RCC 7860 (cell line): ENCODE results near the gene IGLL5.
"Not testable (repeated sequence)": the region's sequence is repeated elsewhere in the genome, so short reads cannot be mapped to it uniquely, and the experiment has no call there.

ENCODE experiments used
- DNase-seq: peaks from one replicate; pipeline ENCODE4 v3.0.0-alpha.2; 2015; ENCODE audit warnings: low spot score
- FAIRE-seq: peaks from 2 replicates; lab custom pipeline; 2012; peaks lifted over from hg19 to GRCh38; lab: Jason Lieb, UNC

IGLL5 gene

GRCh38 chr22:22897947-22898346, 10.3 kb downstream of the IGLL5 start:
- DNase-seq (no peak), FAIRE-seq (no peak)

- not testable (repeated sequence) for DNase-seq, FAIRE-seq
Measured at GRCh38 chr22:22898411-22898950, 10.9 kb downstream of the IGLL5 start.

- FAIRE-seq, DNase-seq: not testable (repeated sequence)
Measured at GRCh38 chr22:22899342-22900080, 11.9 kb downstream of the IGLL5 start.

- not testable (repeated sequence) for FAIRE-seq, DNase-seq
Measured at GRCh38 chr22:22900527-22901205, 13.1 kb downstream of the IGLL5 start.

GRCh38 chr22:22901578-22902218, 14.1 kb downstream of the IGLL5 start:
- DNase-seq (no peak), FAIRE-seq (no peak)

- no peak for DNase-seq
- FAIRE-seq: no peak
Measured at GRCh38 chr22:22902247-22903001, 14.8 kb downstream of the IGLL5 start.

GRCh38 chr22:22903355-22903777, 15.8 kb downstream of the IGLL5 start:
- FAIRE-seq: no peak
- no peak for DNase-seq

GRCh38 chr22:22903781-22904192, 16.2 kb downstream of the IGLL5 start:
- not testable (repeated sequence) for FAIRE-seq, DNase-seq

GRCh38 chr22:22904736-22905135, 17.1 kb downstream of the IGLL5 start:
- FAIRE-seq, DNase-seq: not testable (repeated sequence)

GRCh38 chr22:22906391-22906790, 18.8 kb downstream of the IGLL5 start:
- not testable (repeated sequence) for DNase-seq

GRCh38 chr22:22906907-22907550, 19.4 kb downstream of the IGLL5 start:
- DNase-seq (no peak), FAIRE-seq (no peak)

More at GRCh38 chr22:22906391-22906790, 18.8 kb downstream of the IGLL5 start:
- FAIRE-seq: not testable (repeated sequence)

GRCh38 chr22:22907551-22908494, 20.2 kb downstream of the IGLL5 start:
- DNase-seq (no peak), FAIRE-seq (no peak)

GRCh38 chr22:22908495-22908861, 20.9 kb downstream of the IGLL5 start:
- DNase-seq (no peak), FAIRE-seq (no peak)

GRCh38 chr22:22908941-22909604, 21.5 kb downstream of the IGLL5 start:
- no peak for FAIRE-seq
- DNase-seq: no peak

GRCh38 chr22:22909605-22910271, 22.1 kb downstream of the IGLL5 start:
- no peak for DNase-seq
- FAIRE-seq: no peak

- DNase-seq: no peak
- FAIRE-seq: no peak
Measured at GRCh38 chr22:22910272-22911240, 22.9 kb downstream of the IGLL5 start.
